Mesenteric fat pad (tissue), 1 donor: ENCODE results near the gene HIF3A. TPM values are rescaled to one million over a fixed set of nuclear protein-coding genes. Genes with fewer than 3 reads are reported as not detected.
"Not testable (repeated sequence)": the region's sequence is repeated elsewhere in the genome, so short reads cannot be mapped to it uniquely, and the experiment has no call there.

Experiments
- DNase-seq: peaks from one replicate; pipeline ENCODE4 v3.0.0-alpha.2; 2020; ENCODE audit warnings: low spot score
- total RNA-seq: library from RNA; stranded (reverse); fragmentation: NEBNext Ultra II Directional; extraction: Animal tissue kit (Norgen Biotek cat#: 25700); gene quantifications from one replicate; pipeline ENCODE4 v1.2.1, GENCODE V29; 2021
- donor health status: DM: yes; HTN: yes; CAD: no.

The HIF3A gene
- total RNA-seq, 1 donor from 2014 or later, result 27.4 TPM

- no peak for DNase-seq
These were observed 5.0 kb upstream of the HIF3A start for GRCh38 chr19:46291829-46292228.

GRCh38 chr19:46294494-46294893 lies 2.3 kb upstream of the HIF3A start:
- DNase-seq, result no peak

- DNase-seq, result no peak
These were observed 1.2 kb upstream of the HIF3A start for GRCh38 chr19:46295401-46296201.

- DNase-seq, result no peak
These were observed 701 bp upstream of the HIF3A start for GRCh38 chr19:46296202-46296480.

GRCh38 chr19:46297700-46298478 lies 1.0 kb downstream of the HIF3A start:
- DNase-seq, result no peak

- no peak for DNase-seq
These were observed 1.7 kb downstream of the HIF3A start for GRCh38 chr19:46298479-46299003.

- DNase-seq, result peak; percentile 98
These were observed 2.2 kb downstream of the HIF3A start for GRCh38 chr19:46299004-46299509.

- DNase-seq, result no peak
These were observed 2.9 kb downstream of the HIF3A start for GRCh38 chr19:46299695-46300094.

GRCh38 chr19:46303322-46303690 lies 6.5 kb downstream of the HIF3A start:
- DNase-seq, result no peak

GRCh38 chr19:46303691-46304397 lies 7.0 kb downstream of the HIF3A start:
- DNase-seq, result no peak

GRCh38 chr19:46306501-46306900 lies 9.7 kb downstream of the HIF3A start:
- no peak for DNase-seq

GRCh38 chr19:46308510-46308909 lies 11.7 kb downstream of the HIF3A start:
- no peak for DNase-seq

- no peak for DNase-seq
These were observed 12.2 kb downstream of the HIF3A start for GRCh38 chr19:46309056-46309455.

GRCh38 chr19:46311444-46311843 lies 14.6 kb downstream of the HIF3A start:
- DNase-seq, result no peak

- not testable (repeated sequence) for DNase-seq
These were observed 17.0 kb downstream of the HIF3A start for GRCh38 chr19:46313540-46314469.

GRCh38 chr19:46317339-46317738 lies 20.5 kb downstream of the HIF3A start:
- DNase-seq, result no peak

- no peak for DNase-seq
These were observed 22.8 kb downstream of the HIF3A start for GRCh38 chr19:46319613-46320012.

GRCh38 chr19:46320559-46320958 lies 23.7 kb downstream of the HIF3A start:
- no peak for DNase-seq

GRCh38 chr19:46321653-46322052 lies 24.8 kb downstream of the HIF3A start:
- DNase-seq, result no peak

- not testable (repeated sequence) for DNase-seq
These were observed 26.4 kb downstream of the HIF3A start for GRCh38 chr19:46323227-46323626.

- DNase-seq, result no peak
These were observed 27.4 kb downstream of the HIF3A start for GRCh38 chr19:46324277-46324676.
